ENCODE results near the gene NTMT2.

Gene NTMT2

DNA sequence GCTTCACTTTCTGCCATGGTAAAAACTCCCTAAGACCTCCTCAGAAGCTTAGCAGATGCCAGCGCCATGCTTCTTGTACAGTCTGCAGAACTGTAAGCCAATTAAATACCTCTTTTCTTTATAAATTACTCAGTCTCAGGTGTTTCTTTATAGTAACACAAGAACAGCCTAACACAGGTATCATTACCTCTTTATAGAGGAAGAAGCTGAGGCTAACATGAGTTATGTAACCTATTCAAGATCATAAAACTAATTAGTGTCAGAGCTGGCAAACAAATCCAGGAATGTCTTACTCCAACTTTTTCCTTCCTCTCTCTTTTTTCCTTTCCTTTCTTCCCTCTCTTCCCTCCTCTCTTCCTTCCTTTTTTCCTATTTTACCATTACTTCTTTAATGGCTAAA, 9.3 kb downstream of the NTMT2 start:
- DNase-seq (ENCODE audit: low read depth in 2 of 2) = no peak
- H3K4me3 ChIP-seq (replicated peaks in 1 of 2; ENCODE audit: low read depth in 2 of 2, low read length in 2 of 2) = no peak overlapping the region
- TF ChIP-seq, protein P1, sequence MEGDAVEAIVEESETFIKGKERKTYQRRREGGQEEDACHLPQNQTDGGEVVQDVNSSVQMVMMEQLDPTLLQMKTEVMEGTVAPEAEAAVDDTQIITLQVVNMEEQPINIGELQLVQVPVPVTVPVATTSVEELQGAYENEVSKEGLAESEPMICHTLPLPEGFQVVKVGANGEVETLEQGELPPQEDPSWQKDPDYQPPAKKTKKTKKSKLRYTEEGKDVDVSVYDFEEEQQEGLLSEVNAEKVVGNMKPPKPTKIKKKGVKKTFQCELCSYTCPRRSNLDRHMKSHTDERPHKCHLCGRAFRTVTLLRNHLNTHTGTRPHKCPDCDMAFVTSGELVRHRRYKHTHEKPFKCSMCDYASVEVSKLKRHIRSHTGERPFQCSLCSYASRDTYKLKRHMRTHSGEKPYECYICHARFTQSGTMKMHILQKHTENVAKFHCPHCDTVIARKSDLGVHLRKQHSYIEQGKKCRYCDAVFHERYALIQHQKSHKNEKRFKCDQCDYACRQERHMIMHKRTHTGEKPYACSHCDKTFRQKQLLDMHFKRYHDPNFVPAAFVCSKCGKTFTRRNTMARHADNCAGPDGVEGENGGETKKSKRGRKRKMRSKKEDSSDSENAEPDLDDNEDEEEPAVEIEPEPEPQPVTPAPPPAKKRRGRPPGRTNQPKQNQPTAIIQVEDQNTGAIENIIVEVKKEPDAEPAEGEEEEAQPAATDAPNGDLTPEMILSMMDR (IDR thresholded peaks at IDR 0.05; ENCODE audit: low read depth, low read length) = no peak

DNA sequence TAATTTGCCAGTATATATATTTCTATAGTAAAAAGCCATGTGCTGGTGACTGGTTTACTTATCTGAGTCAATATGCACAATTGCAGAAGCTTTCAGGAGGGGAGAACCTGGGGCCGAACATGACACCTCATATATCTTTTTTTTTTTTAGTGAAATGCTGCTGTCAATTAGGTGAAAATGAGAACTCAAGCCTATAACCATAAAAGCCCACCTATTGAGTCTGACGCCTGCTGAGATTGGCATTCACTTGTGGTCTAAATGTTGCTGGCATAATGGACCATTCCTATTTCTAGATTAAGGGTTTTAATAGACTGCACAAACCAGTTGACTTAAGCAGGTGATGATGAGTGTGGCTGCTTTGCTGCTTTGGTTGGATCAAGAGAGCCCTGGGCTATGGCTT, 10.8 kb downstream of the NTMT2 start:
- DNase-seq (ENCODE audit: low read depth in 2 of 2) = no peak
- TF ChIP-seq, protein P1 (IDR thresholded peaks at IDR 0.05; ENCODE audit: low read depth, low read length) = no peak
- H3K4me3 ChIP-seq (replicated peaks in 1 of 2; ENCODE audit: low read depth in 2 of 2, low read length in 2 of 2) = no peak overlapping the region

DNA sequence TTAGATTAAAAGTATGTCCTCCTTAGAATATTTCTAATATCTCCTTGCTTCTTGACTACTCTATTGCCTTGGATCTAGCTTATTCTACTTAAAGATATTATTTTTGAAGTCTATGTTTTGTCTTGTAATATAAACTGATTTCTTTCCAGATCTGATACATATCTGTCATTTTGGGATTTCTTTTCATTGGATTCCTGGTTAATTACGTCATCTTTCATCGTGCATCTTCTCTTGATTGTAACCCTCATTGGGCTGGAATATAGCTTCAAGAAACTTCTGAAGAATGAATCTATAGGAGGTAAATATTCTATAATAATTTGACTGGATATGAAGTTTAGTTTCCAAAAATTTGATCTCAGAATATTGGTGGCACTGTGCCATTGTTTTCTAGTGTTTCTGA, 12.1 kb downstream of the NTMT2 start:
- DNase-seq (ENCODE audit: low read depth in 2 of 2) = no peak
- TF ChIP-seq, protein P1 (IDR thresholded peaks at IDR 0.05; ENCODE audit: low read depth, low read length) = no peak
- no peak overlapping the region for H3K4me3 ChIP-seq (replicated peaks in 1 of 2; ENCODE audit: low read depth in 2 of 2, low read length in 2 of 2)

DNA sequence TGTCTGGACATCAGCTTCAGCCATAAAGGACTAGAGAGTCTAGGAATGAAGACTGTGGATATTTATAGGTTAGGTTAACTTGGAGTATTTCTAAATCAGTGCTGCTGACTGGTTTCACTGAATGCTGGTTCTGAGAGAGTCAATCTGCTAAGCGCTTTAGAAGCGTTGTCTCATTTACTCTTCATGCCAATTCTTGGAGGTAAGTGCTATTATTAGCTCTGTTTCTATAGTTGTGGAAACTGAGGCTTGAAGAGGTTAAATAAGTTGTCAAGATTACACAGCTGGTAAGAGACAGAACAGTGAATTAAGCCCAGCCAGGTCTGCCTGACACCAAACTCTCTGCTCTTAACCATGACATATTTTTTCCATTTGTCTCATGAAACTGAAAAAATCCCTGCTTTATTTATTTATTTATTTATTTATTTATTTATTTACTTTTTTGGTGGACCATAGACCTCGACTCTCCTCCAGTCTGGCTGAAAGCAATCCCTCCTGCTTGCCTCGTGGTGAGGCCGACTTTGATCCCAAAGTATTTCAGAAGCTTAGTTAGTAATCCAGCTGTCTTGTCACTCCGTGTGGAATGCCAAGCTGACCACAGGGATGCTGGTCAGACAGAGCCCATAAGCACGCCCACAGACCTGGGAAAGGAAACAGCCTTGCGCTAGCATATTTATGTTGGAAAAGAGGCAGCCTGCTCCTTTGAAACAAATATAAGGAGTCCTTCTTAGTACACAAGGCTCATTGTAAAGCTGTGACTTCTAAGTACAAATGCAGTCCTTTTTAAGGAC, 16.9 kb downstream of the NTMT2 start:
- DNase-seq (ENCODE audit: low read depth in 2 of 2) = peak; percentile 87 to 91
- no peak overlapping the region for H3K4me3 ChIP-seq (replicated peaks in 1 of 2; ENCODE audit: low read depth in 2 of 2, low read length in 2 of 2)
- TF ChIP-seq, protein P1 (IDR thresholded peaks at IDR 0.05; ENCODE audit: low read depth, low read length) = no peak

DNA sequence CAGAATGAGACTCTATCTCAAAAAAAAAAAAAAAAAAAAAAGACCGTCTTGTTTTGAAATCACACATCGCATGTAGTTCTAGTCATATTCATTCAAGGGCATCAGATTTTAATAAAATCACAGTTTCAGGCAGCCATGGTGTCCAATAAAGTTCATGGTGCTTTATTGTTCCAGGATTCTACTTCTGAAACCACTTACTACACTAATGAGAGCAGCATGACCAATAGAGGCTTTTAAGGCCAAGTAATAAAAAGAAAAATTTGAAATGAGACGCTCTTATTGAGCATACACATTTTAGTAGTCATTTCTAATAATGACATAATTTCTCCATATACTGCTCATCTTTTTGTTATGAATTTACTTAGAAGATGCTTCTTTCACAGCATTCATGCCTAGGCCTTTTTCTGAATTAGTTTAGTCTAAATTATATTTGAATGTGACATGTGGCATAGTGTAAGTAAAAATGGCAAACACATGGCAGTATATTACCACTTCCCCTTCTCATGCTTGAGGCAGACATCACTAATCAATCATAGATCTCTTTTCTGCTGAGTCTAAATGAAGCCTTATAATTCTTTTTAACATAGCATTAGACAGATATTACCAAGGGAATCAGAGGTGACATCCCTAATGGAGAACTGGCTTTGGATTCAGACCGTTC, 18.5 kb downstream of the NTMT2 start:
- TF ChIP-seq, protein P1 (IDR thresholded peaks at IDR 0.05; ENCODE audit: low read depth, low read length) = no peak
- H3K4me3 ChIP-seq (replicated peaks in 1 of 2; ENCODE audit: low read depth in 2 of 2, low read length in 2 of 2) = no peak overlapping the region
- DNase-seq (ENCODE audit: low read depth in 2 of 2) = no peak

DNA sequence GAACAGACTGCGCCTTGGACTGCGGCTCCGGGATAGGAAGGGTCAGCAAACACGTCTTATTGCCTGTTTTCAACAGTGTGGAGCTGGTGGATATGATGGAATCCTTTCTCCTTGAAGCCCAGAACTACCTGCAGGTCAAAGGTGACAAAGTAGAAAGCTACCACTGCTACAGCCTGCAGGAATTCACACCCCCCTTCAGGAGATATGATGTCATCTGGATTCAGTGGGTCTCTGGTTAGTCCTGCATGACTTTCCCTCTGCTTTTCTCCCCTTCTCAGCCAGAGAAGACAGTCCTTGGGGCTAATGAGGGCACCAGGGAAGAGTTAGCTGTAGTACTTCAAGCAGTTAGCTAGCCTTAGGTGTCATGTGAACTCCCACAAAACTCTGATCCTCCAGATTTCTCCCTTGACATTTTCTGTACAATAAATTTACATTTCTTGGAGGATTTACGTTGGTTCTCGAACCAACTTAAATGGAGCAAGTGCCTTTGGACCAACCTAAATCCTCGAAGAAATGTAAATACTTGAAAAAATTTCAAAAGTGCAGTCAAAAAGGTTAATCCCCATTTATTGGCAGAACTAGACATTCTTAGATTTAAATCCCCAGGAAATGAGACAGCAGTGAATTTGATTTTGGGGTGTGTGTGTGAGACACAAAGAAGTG, 20.9 kb downstream of the NTMT2 start:
- no peak overlapping the region for H3K4me3 ChIP-seq (replicated peaks in 1 of 2; ENCODE audit: low read depth in 2 of 2, low read length in 2 of 2)
- TF ChIP-seq, protein P1 (IDR thresholded peaks at IDR 0.05; ENCODE audit: low read depth, low read length) = no peak
- DNase-seq (ENCODE audit: low read depth in 2 of 2) = no peak
